Measurements from ENCODE around the gene ETV6.

- TF ChIP-seq, protein P1, sequence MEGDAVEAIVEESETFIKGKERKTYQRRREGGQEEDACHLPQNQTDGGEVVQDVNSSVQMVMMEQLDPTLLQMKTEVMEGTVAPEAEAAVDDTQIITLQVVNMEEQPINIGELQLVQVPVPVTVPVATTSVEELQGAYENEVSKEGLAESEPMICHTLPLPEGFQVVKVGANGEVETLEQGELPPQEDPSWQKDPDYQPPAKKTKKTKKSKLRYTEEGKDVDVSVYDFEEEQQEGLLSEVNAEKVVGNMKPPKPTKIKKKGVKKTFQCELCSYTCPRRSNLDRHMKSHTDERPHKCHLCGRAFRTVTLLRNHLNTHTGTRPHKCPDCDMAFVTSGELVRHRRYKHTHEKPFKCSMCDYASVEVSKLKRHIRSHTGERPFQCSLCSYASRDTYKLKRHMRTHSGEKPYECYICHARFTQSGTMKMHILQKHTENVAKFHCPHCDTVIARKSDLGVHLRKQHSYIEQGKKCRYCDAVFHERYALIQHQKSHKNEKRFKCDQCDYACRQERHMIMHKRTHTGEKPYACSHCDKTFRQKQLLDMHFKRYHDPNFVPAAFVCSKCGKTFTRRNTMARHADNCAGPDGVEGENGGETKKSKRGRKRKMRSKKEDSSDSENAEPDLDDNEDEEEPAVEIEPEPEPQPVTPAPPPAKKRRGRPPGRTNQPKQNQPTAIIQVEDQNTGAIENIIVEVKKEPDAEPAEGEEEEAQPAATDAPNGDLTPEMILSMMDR (IDR thresholded peaks at IDR 0.05): no peak
- TF ChIP-seq POLR2A (IDR thresholded peaks at IDR 0.05): no peak
Observed at GRCh38 chr12:11891754-11892386, 242.4 kb downstream of the ETV6 start.

Data from lower leg skin (tissue), 3 donors.